ENCODE measurements around the gene MAGI3.

The MAGI3 gene

DNA sequence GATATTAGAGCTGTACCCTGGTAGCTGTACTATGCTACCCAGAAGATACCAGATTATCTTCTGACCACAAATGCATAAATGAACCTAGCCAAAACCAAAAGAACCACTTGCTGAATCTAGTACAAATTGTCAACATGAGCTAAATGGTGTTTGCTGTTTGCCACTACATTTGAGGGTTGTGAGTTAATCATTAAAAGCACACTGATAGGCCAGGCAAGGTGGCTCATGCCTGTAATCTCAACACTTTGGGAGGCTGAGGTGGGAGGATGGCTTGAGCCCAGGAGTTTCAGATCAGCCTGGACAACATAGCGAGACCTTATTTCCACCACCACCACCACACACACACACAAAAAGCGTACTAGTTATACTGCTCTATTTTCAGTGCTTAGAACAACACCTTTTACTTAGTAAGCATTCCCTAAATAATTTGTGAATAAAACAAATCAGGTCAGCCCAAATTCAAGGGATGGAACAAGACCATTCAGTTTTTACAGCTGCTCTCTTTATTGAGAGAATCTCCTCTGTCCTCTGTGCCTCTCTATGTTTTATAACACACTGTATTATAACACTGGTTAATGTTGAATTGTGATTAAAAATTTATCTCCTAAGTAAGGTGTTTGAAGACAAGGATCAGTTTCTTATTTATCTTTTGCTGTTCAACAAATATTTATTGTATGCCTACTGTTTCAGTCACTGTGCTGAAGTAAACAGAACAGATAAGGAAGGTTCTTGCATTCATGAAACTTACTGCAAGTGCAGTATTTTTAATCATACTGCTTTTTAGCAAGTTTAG is 44.0 kb downstream of the MAGI3 start:
- no peak for DNase-seq
- H3K4me1 Mint-ChIP-seq = no peaks in the 10 kb centered on the region

DNA sequence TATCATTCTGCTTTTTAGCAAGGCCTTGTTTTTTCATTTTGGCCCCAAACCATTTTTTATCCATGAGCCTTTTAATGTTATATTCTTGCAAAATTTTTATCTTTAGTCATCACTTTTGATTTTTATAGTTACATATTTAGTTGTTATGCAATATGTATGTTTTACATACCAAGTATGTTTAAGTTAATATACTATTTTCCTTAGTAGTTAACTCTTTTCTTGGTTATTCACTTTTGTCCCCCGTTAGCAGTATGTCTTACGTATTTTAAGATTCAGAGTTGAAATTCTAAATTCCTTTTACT is 44.5 kb downstream of the MAGI3 start:
- H3K27me3 Mint-ChIP-seq (ENCODE audit: low read depth, poor library complexity) = no peaks in the 10 kb centered on the region
- DNase-seq = no peak
- H3K9me3 Mint-ChIP-seq = no peaks in the 10 kb centered on the region
- H3K27ac Mint-ChIP-seq = no peak overlapping the region
- H3K36me3 Mint-ChIP-seq (ENCODE audit: low read depth) = no peaks in the 10 kb centered on the region
- no peak overlapping the region for H3K4me3 Mint-ChIP-seq
- H3K4me1 Mint-ChIP-seq = no peaks in the 10 kb centered on the region
- TF ChIP-seq, protein P1, sequence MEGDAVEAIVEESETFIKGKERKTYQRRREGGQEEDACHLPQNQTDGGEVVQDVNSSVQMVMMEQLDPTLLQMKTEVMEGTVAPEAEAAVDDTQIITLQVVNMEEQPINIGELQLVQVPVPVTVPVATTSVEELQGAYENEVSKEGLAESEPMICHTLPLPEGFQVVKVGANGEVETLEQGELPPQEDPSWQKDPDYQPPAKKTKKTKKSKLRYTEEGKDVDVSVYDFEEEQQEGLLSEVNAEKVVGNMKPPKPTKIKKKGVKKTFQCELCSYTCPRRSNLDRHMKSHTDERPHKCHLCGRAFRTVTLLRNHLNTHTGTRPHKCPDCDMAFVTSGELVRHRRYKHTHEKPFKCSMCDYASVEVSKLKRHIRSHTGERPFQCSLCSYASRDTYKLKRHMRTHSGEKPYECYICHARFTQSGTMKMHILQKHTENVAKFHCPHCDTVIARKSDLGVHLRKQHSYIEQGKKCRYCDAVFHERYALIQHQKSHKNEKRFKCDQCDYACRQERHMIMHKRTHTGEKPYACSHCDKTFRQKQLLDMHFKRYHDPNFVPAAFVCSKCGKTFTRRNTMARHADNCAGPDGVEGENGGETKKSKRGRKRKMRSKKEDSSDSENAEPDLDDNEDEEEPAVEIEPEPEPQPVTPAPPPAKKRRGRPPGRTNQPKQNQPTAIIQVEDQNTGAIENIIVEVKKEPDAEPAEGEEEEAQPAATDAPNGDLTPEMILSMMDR (IDR thresholded peaks at IDR 0.05) = no peak

More for the DNA sequence above, 44.0 kb downstream of the MAGI3 start:
- Mint-ChIP-seq H3K9me3 (no peaks in the 10 kb centered on the region), H3K36me3 (ENCODE audit: low read depth) (no peaks in the 10 kb centered on the region), H3K27me3 (ENCODE audit: low read depth, poor library complexity) (no peaks in the 10 kb centered on the region), H3K4me3 (no peak overlapping the region), H3K27ac (peak overlapping the region; percentile 26)
- TF ChIP-seq, protein P1 (IDR thresholded peaks at IDR 0.05) = no peak

GRCh38 chr1:113437554-113438341 is 47.4 kb downstream of the MAGI3 start:
- H3K27ac Mint-ChIP-seq = peak overlapping the region; percentile 71
- no peaks in the 10 kb centered on the region for H3K36me3 Mint-ChIP-seq (ENCODE audit: low read depth)
- H3K27me3 Mint-ChIP-seq (ENCODE audit: low read depth, poor library complexity) = no peaks in the 10 kb centered on the region
- no peaks in the 10 kb centered on the region for H3K9me3 Mint-ChIP-seq
- no peak overlapping the region for H3K4me3 Mint-ChIP-seq
- no peak for DNase-seq
- TF ChIP-seq, protein P1 (IDR thresholded peaks at IDR 0.05) = no peak
- no peaks in the 10 kb centered on the region for H3K4me1 Mint-ChIP-seq

DNA sequence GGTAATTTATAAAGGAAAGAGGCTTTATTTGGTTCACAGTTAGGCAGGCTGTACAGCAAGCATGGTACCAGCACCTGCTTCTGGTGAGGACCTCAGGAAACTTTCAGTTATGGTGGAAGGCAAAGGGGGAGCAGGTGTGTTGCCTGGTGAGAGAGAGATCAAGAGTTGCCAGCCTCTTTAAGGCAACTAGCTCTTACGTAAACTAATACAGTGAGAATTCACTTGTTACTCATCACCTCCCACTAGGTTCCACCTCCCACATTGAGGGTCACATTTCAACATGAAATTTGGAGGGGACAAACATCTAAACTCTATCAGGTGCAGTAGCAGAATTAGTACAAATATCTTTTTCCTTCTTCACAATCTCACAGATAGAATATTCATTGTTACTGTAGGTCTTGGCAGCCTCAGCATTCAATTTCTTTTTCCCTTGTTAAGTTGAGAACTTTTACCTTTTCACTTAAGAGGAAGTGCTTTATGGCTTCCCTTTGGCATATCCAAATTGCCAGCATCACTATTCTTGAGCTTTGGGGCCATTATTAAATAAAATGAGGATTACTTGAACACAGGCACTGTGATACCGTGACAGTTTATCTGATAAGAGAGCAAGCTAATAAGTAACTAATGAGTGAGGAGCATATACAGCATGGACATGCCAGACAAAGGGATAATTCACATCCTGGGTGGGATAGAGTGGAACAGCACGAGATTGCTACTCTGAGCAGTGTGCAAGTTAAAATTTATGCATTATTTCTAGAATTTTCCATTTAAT is 48.4 kb downstream of the MAGI3 start:
- DNase-seq = no peak
- TF ChIP-seq, protein P1 (IDR thresholded peaks at IDR 0.05) = no peak
- H3K27me3 Mint-ChIP-seq (ENCODE audit: low read depth, poor library complexity) = no peaks in the 10 kb centered on the region
- H3K36me3 Mint-ChIP-seq (ENCODE audit: low read depth) = peaks cover 1% of the 10 kb centered on the region
- peaks cover 4% of the 10 kb centered on the region for H3K9me3 Mint-ChIP-seq
- H3K4me1 Mint-ChIP-seq = no peaks in the 10 kb centered on the region
- no peak overlapping the region for H3K27ac Mint-ChIP-seq
- no peak overlapping the region for H3K4me3 Mint-ChIP-seq

GRCh38 chr1:113439277-113439670 is 49.0 kb downstream of the MAGI3 start:
- Mint-ChIP-seq H3K4me1 (no peaks in the 10 kb centered on the region), H3K36me3 (ENCODE audit: low read depth) (peaks cover 7% of the 10 kb centered on the region), H3K4me3 (no peak overlapping the region), H3K27ac (no peak overlapping the region), H3K27me3 (ENCODE audit: low read depth, poor library complexity) (peaks cover 2% of the 10 kb centered on the region), H3K9me3 (peaks cover 10% of the 10 kb centered on the region)
- no peak for DNase-seq
- TF ChIP-seq, protein P1 (IDR thresholded peaks at IDR 0.05) = no peak

All from nephron progenitor cell (in vitro differentiated cells).